ENCODE data around the gene CLPTM1.

Gene CLPTM1

DNA sequence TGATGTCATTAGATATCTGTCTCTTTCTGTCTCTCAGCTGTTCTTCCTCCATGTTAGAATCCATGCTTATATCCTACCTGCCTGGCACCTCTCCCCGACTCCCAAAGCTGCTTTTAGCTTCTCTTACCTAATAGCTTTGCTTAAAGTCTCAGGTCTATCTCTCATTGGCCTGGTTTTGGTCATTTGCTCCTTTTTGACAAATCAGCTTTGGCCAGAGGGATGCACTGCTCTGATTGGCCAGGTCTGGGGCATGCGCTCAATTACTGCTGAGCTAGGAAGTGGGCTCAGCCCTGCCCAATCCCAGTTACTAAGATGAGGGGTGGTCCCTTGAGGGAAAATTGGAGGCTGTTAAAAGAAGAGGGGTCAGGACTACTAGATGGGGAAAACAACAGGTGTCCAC lies 72.2 kb downstream of the CLPTM1 start:
- H3K4me3 ChIP-seq (ENCODE audit: insufficient read depth, low read depth, low read length), result no peak overlapping the region
- H3K4me1 ChIP-seq (ENCODE audit: control insufficient read depth, insufficient read depth, low read length), result no peaks in the 10 kb centered on the region
- H3K36me3 ChIP-seq (ENCODE audit: control insufficient read depth, insufficient read depth, low read length), result no peaks in the 10 kb centered on the region
- no peaks in the 10 kb centered on the region for H3K27me3 ChIP-seq (ENCODE audit: control insufficient read depth, insufficient read depth, low read length, poor library complexity, severe bottlenecking)
- whole genome bisulfite sequencing, 2 experiments, result 90 to 93% methylated on average over 2 of the region's 2 CpGs
- no peak overlapping the region for H3K27ac ChIP-seq (ENCODE audit: insufficient read depth, low read depth, low read length, poor library complexity, severe bottlenecking)
- no peaks in the 10 kb centered on the region for H3K9me3 ChIP-seq (ENCODE audit: control insufficient read depth, low read length)

- H3K4me1 ChIP-seq (ENCODE audit: control insufficient read depth, insufficient read depth, low read length), result no peaks in the 10 kb centered on the region
- 95 to 97% methylated on average over 5 to 6 of the region's 6 CpGs for WGBS, 2 experiments
- H3K27me3 ChIP-seq (ENCODE audit: control insufficient read depth, insufficient read depth, low read length, poor library complexity, severe bottlenecking), result no peaks in the 10 kb centered on the region
- no peak overlapping the region for H3K27ac ChIP-seq (ENCODE audit: insufficient read depth, low read depth, low read length, poor library complexity, severe bottlenecking)
- no peaks in the 10 kb centered on the region for H3K9me3 ChIP-seq (ENCODE audit: control insufficient read depth, low read length)
- no peaks in the 10 kb centered on the region for H3K36me3 ChIP-seq (ENCODE audit: control insufficient read depth, insufficient read depth, low read length)
- no peak overlapping the region for H3K4me3 ChIP-seq (ENCODE audit: insufficient read depth, low read depth, low read length)
Observed at GRCh38 chr19:45030825-45031224, 75.6 kb downstream of the CLPTM1 start.

DNA sequence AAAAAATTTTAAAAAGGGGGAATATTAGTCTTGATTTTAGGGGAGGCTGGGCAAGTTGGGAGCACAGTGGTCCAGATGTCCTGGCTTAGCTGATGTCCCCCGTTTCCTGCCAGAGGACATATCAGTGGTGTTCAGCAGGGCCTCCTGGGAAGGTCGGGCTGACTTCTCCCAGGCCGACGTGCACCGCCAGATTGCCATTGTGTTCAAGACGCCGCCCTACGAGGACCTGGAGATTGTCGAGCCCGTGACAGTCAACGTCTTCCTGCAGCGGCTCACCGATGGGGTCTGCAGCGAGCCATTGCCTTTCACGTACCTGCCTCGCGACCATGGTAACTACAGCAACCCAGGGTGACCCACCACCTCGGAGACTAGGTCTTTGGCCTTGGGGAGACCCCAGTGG lies 77.2 kb downstream of the CLPTM1 start:
- Histone ChIP-seq H3K27ac (ENCODE audit: insufficient read depth, low read depth, low read length, poor library complexity, severe bottlenecking) (no peak overlapping the region), H3K4me1 (ENCODE audit: control insufficient read depth, insufficient read depth, low read length) (no peaks in the 10 kb centered on the region), H3K36me3 (ENCODE audit: control insufficient read depth, insufficient read depth, low read length) (no peaks in the 10 kb centered on the region), H3K9me3 (ENCODE audit: control insufficient read depth, low read length) (no peaks in the 10 kb centered on the region), H3K4me3 (ENCODE audit: insufficient read depth, low read depth, low read length) (no peak overlapping the region), H3K27me3 (ENCODE audit: control insufficient read depth, insufficient read depth, low read length, poor library complexity, severe bottlenecking) (no peaks in the 10 kb centered on the region)
- WGBS, 2 experiments, result 95% methylated on average over 18 of the region's 18 CpGs

DNA sequence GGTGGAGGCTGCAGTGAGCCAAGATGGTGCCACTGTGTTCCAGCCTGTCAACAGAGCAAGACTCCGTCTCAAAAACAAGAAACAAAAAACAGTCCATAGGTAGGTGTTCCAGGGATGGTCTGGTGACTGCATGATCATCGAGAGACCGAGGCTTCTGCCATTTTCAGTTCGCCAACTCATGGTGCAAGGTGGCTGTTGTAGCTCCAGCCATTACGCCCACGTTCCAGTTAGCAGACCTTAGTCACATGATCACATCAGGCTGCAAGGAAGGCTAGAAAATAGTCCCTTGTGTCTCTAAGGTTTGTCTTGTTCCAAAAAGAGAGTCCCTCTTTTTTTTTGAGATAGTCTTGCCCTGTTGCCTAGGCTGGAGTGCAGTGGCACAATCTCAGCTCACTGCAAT lies 80.6 kb downstream of the CLPTM1 start:
- H3K27ac ChIP-seq (ENCODE audit: insufficient read depth, low read depth, low read length, poor library complexity, severe bottlenecking), result no peak overlapping the region
- 94 to 95% methylated on average over 6 of the region's 6 CpGs for WGBS, 2 experiments

GRCh38 chr19:45037393-45038169 lies 82.4 kb downstream of the CLPTM1 start:
- no peak overlapping the region for H3K4me3 ChIP-seq (ENCODE audit: insufficient read depth, low read depth, low read length)
- no peak overlapping the region for H3K27ac ChIP-seq (ENCODE audit: insufficient read depth, low read depth, low read length, poor library complexity, severe bottlenecking)
- peaks cover 11% of the 10 kb centered on the region for H3K4me1 ChIP-seq (ENCODE audit: control insufficient read depth, insufficient read depth, low read length)
- H3K27me3 ChIP-seq (ENCODE audit: control insufficient read depth, insufficient read depth, low read length, poor library complexity, severe bottlenecking), result no peaks in the 10 kb centered on the region
- WGBS, 2 experiments, result 94 to 95% methylated on average over 37 of the region's 37 CpGs
- H3K36me3 ChIP-seq (ENCODE audit: control insufficient read depth, insufficient read depth, low read length), result peaks cover 10% of the 10 kb centered on the region
- no peaks in the 10 kb centered on the region for H3K9me3 ChIP-seq (ENCODE audit: control insufficient read depth, low read length)

More for the DNA sequence above, 80.6 kb downstream of the CLPTM1 start:
- Histone ChIP-seq H3K36me3 (ENCODE audit: control insufficient read depth, insufficient read depth, low read length) (peaks cover 5% of the 10 kb centered on the region), H3K4me1 (ENCODE audit: control insufficient read depth, insufficient read depth, low read length) (peaks cover 11% of the 10 kb centered on the region), H3K4me3 (ENCODE audit: insufficient read depth, low read depth, low read length) (no peak overlapping the region), H3K9me3 (ENCODE audit: control insufficient read depth, low read length) (no peaks in the 10 kb centered on the region), H3K27me3 (ENCODE audit: control insufficient read depth, insufficient read depth, low read length, poor library complexity, severe bottlenecking) (no peaks in the 10 kb centered on the region)

GRCh38 chr19:45038931-45039893 lies 84.0 kb downstream of the CLPTM1 start, which contains the start of gene CLASRP:
Gene CLASRP, plus strand, starts transcription at chr19:45039045. Its CDS starts 1,168 bp downstream, at chr19:45040213.
- WGBS, 2 experiments, result 3 to 4% methylated on average over 62 of the region's 62 CpGs
- H3K9me3 ChIP-seq (ENCODE audit: control insufficient read depth, low read length), result no peaks in the 10 kb centered on the region
- peaks cover 17% of the 10 kb centered on the region for H3K36me3 ChIP-seq (ENCODE audit: control insufficient read depth, insufficient read depth, low read length)
- no peaks in the 10 kb centered on the region for H3K27me3 ChIP-seq (ENCODE audit: control insufficient read depth, insufficient read depth, low read length, poor library complexity, severe bottlenecking)
- peaks cover 11% of the 10 kb centered on the region for H3K4me1 ChIP-seq (ENCODE audit: control insufficient read depth, insufficient read depth, low read length)
- peak within 1 kb of the TSS; percentile 88 for H3K4me3 ChIP-seq (ENCODE audit: insufficient read depth, low read depth, low read length)
- H3K27ac ChIP-seq (ENCODE audit: insufficient read depth, low read depth, low read length, poor library complexity, severe bottlenecking), result peak within 1 kb of the TSS; percentile 68

- Histone ChIP-seq H3K27ac (ENCODE audit: insufficient read depth, low read depth, low read length, poor library complexity, severe bottlenecking) (no peak overlapping the region), H3K4me3 (ENCODE audit: insufficient read depth, low read depth, low read length) (peak overlapping the region; percentile 88), H3K9me3 (ENCODE audit: control insufficient read depth, low read length) (no peaks in the 10 kb centered on the region), H3K27me3 (ENCODE audit: control insufficient read depth, insufficient read depth, low read length, poor library complexity, severe bottlenecking) (no peaks in the 10 kb centered on the region), H3K36me3 (ENCODE audit: control insufficient read depth, insufficient read depth, low read length) (peaks cover 23% of the 10 kb centered on the region), H3K4me1 (ENCODE audit: control insufficient read depth, insufficient read depth, low read length) (peaks cover 11% of the 10 kb centered on the region)
- 92% methylated on average over 19 of the region's 19 CpGs for WGBS, 2 experiments
Observed at GRCh38 chr19:45040059-45040771, 85.0 kb downstream of the CLPTM1 start.

GRCh38 chr19:45041125-45041524 lies 85.9 kb downstream of the CLPTM1 start:
- 86 to 90% methylated on average over 6 of the region's 6 CpGs for WGBS, 2 experiments
- Histone ChIP-seq H3K27me3 (ENCODE audit: control insufficient read depth, insufficient read depth, low read length, poor library complexity, severe bottlenecking) (no peaks in the 10 kb centered on the region), H3K4me3 (ENCODE audit: insufficient read depth, low read depth, low read length) (no peak overlapping the region), H3K9me3 (ENCODE audit: control insufficient read depth, low read length) (no peaks in the 10 kb centered on the region), H3K27ac (ENCODE audit: insufficient read depth, low read depth, low read length, poor library complexity, severe bottlenecking) (no peak overlapping the region), H3K36me3 (ENCODE audit: control insufficient read depth, insufficient read depth, low read length) (peaks cover 23% of the 10 kb centered on the region), H3K4me1 (ENCODE audit: control insufficient read depth, insufficient read depth, low read length) (peaks cover 11% of the 10 kb centered on the region)
